ENCODE measurements around the gene SERPINB8. TPM values are rescaled to one million over a fixed set of nuclear protein-coding genes. Genes with fewer than 3 reads are reported as not detected.
A peak's percentile ranks its signal among the peaks of the same experiment; 100 is the strongest.

The SERPINB8 gene
- total RNA-seq, 1 donor from 2014 or later, result 4.2 TPM

DNA sequence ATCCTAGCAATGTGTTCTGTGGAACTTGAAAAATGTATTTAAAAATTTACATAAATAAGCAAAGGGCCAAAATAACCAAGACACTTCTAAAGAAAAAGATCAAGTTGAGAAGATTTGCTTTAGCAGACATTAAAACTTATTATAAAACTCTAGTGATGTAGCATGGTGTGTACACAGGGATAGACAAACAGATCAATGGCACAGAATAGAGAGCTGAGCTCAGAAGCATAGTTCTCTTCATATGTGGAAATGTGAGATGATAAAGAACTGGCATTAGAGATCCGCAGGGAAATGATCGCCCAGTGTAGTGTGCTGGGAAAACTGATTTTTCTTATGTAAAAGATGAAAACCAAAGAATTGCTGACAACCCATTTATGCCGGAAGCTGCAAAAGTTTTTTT, 39.4 kb downstream of the SERPINB8 start:
- Mint-ChIP-seq H3K4me3 (ENCODE audit: unreplicated experiment) (no peak overlapping the region), H3K27ac (ENCODE audit: unreplicated experiment) (no peak overlapping the region), H3K4me1 (ENCODE audit: low read depth, unreplicated experiment) (no peaks in the 10 kb centered on the region), H3K9me3 (ENCODE audit: unreplicated experiment) (no peaks in the 10 kb centered on the region), H3K27me3 (ENCODE audit: unreplicated experiment) (no peaks in the 10 kb centered on the region), H3K36me3 (ENCODE audit: unreplicated experiment) (no peaks in the 10 kb centered on the region)
- DNase-seq, result no peak
- TF ChIP-seq, protein P1, sequence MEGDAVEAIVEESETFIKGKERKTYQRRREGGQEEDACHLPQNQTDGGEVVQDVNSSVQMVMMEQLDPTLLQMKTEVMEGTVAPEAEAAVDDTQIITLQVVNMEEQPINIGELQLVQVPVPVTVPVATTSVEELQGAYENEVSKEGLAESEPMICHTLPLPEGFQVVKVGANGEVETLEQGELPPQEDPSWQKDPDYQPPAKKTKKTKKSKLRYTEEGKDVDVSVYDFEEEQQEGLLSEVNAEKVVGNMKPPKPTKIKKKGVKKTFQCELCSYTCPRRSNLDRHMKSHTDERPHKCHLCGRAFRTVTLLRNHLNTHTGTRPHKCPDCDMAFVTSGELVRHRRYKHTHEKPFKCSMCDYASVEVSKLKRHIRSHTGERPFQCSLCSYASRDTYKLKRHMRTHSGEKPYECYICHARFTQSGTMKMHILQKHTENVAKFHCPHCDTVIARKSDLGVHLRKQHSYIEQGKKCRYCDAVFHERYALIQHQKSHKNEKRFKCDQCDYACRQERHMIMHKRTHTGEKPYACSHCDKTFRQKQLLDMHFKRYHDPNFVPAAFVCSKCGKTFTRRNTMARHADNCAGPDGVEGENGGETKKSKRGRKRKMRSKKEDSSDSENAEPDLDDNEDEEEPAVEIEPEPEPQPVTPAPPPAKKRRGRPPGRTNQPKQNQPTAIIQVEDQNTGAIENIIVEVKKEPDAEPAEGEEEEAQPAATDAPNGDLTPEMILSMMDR (IDR thresholded peaks at IDR 0.05; ENCODE audit: partially characterized antibody, unreplicated experiment), result no peak

DNA sequence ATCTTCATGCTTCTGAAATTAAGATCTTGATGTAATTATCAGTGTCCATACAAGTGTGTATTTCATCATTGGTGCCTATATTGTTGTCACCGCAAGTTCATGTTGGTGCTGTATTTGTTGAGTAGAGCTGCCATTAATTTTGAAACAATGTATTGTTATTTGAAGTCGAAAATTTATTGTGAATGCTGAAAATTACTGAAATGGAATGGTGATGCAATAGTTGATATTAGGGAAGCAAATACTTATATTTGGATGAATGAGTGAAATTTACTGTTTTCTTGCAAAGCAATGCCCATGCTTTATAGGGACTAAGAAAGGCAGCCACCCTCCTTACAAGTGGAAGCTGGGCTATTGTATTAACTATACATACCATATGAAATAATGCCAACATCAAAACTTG, 41.6 kb downstream of the SERPINB8 start:
- Mint-ChIP-seq H3K4me1 (ENCODE audit: low read depth, unreplicated experiment) (no peaks in the 10 kb centered on the region), H3K27me3 (ENCODE audit: unreplicated experiment) (no peaks in the 10 kb centered on the region), H3K4me3 (ENCODE audit: unreplicated experiment) (no peak overlapping the region), H3K27ac (ENCODE audit: unreplicated experiment) (no peak overlapping the region), H3K36me3 (ENCODE audit: unreplicated experiment) (no peaks in the 10 kb centered on the region), H3K9me3 (ENCODE audit: unreplicated experiment) (no peaks in the 10 kb centered on the region)
- TF ChIP-seq, protein P1 (IDR thresholded peaks at IDR 0.05; ENCODE audit: partially characterized antibody, unreplicated experiment), result no peak
- DNase-seq, result no peak

DNA sequence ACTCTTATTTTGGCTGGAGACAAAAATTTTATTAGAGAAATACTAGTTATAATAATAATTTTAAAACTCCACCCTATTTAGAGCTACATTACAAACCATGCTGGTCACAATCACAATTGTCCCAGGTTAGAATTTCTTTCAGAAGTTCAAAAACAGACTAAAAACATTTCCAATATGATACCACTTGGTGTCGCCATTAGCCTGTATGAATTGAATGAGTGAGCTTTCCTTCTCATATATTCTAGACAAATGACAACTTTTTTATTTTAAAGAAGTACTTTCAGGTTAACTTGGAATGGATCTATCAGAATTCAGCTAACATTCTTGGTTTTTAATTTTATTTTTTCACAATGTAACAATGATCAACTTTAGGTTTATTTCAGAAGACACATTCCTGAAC, 48.0 kb downstream of the SERPINB8 start:
- Mint-ChIP-seq H3K4me1 (ENCODE audit: low read depth, unreplicated experiment) (no peaks in the 10 kb centered on the region), H3K4me3 (ENCODE audit: unreplicated experiment) (no peak overlapping the region), H3K27me3 (ENCODE audit: unreplicated experiment) (no peaks in the 10 kb centered on the region), H3K9me3 (ENCODE audit: unreplicated experiment) (no peaks in the 10 kb centered on the region), H3K27ac (ENCODE audit: unreplicated experiment) (no peak overlapping the region), H3K36me3 (ENCODE audit: unreplicated experiment) (no peaks in the 10 kb centered on the region)
- TF ChIP-seq, protein P1 (IDR thresholded peaks at IDR 0.05; ENCODE audit: partially characterized antibody, unreplicated experiment), result peak; percentile 56
- DNase-seq, result no peak

DNA sequence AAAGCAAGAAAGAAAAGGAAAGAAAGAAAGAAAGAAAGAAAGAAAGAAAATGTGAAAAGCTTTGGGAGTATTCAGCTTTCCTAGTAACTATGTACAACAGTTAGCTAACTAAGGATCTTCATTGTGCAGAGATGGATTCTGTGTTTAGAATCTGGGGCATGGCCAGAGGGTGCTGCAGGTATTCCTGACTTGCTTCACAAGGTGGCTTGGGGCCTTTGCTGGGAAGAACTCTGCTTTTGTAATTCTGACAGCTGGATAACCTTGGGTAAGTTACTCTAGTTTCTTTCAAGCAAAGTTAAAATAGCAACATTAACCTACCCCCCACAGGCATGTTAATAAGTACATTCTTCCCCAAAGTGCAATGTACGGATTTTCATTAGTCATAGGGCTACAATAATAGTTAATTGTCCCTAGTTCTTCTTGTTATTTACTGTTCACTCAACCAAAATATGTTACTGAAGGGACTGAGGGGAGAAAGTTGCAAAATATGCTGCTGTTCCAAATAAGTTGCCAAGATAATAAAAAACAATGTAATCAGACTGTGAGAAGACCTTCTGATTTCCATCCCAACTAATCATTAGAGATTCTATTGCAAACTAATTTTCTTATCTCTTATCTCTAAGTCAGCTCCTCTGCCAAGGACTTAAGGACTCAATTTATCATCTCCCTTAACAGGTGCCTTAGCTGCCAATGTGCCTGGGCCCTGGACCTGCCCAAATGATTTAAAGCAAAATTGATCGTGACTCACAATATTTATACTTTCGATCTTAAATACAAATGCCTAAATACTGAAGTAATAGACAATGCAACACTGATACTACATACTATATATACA, 50.3 kb downstream of the SERPINB8 start:
- Mint-ChIP-seq H3K4me1 (ENCODE audit: low read depth, unreplicated experiment) (no peaks in the 10 kb centered on the region), H3K27ac (ENCODE audit: unreplicated experiment) (no peak overlapping the region), H3K4me3 (ENCODE audit: unreplicated experiment) (no peak overlapping the region), H3K9me3 (ENCODE audit: unreplicated experiment) (peaks cover 2% of the 10 kb centered on the region), H3K27me3 (ENCODE audit: unreplicated experiment) (no peaks in the 10 kb centered on the region), H3K36me3 (ENCODE audit: unreplicated experiment) (no peaks in the 10 kb centered on the region)
- TF ChIP-seq, protein P1 (IDR thresholded peaks at IDR 0.05; ENCODE audit: partially characterized antibody, unreplicated experiment), result no peak
- DNase-seq, result no peak

DNA sequence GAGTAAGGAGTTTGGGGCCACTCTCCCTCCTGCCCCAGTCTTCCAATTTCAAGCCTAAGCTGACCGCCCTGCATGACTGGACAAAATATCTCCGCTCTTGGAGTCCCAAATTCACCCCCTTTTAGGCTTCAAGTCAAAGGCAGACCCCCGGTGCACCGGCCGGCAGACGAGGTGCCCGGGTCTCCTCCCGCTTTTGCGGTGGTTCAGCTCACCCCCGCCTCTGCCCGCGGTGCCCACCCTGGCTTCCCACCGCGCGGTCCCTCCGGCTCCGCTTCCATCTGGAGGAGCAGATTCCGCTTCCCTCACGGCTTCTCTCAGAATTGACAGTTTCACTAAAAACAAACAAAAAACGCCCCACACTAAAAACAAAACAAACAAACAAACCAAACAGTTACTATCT, 56.5 kb downstream of the SERPINB8 start:
- H3K9me3 Mint-ChIP-seq (ENCODE audit: unreplicated experiment), result peaks cover 7% of the 10 kb centered on the region

More for the DNA sequence above, 56.5 kb downstream of the SERPINB8 start:
- Mint-ChIP-seq H3K27me3 (ENCODE audit: unreplicated experiment) (peaks cover 2% of the 10 kb centered on the region), H3K27ac (ENCODE audit: unreplicated experiment) (no peak overlapping the region), H3K4me1 (ENCODE audit: low read depth, unreplicated experiment) (peaks cover 1% of the 10 kb centered on the region), H3K36me3 (ENCODE audit: unreplicated experiment) (no peaks in the 10 kb centered on the region), H3K4me3 (ENCODE audit: unreplicated experiment) (no peak overlapping the region)
- DNase-seq, result no peak
- TF ChIP-seq, protein P1 (IDR thresholded peaks at IDR 0.05; ENCODE audit: partially characterized antibody, unreplicated experiment), result no peak
